NCI-H2029 treated with DMSO at 0.1 percent for 48 hours (cell line): Measurements from ENCODE around the gene UBE2S.
"Not testable (repeated sequence)": the region's sequence is repeated elsewhere in the genome, so short reads cannot be mapped to it uniquely, and the experiment has no call there.

ENCODE experiments used
- DNase-seq: peaks from one replicate; lab custom pipeline; 2025; lab: John Stamatoyannopoulos, UW

Gene UBE2S

GRCh38 chr19:55406091-55406825, 1.3 kb downstream of the UBE2S start:
- DNase-seq, result no peak

GRCh38 chr19:55405638-55406037, 1.9 kb downstream of the UBE2S start:
- no peak for DNase-seq

GRCh38 chr19:55402509-55402908, 5.1 kb downstream of the UBE2S start:
- no peak for DNase-seq

- DNase-seq, result not testable (repeated sequence)
Measured at GRCh38 chr19:55401390-55401789, 6.2 kb downstream of the UBE2S start.

GRCh38 chr19:55400281-55401087, 7.1 kb downstream of the UBE2S start:
- DNase-seq, result no peak

- DNase-seq, result no peak
Measured at GRCh38 chr19:55398200-55398925, 9.2 kb downstream of the UBE2S start.

GRCh38 chr19:55392820-55393761, 14.5 kb downstream of the UBE2S start:
- no peak for DNase-seq

- no peak for DNase-seq
Measured at GRCh38 chr19:55391702-55392615, 15.6 kb downstream of the UBE2S start.

GRCh38 chr19:55391191-55391670, 16.4 kb downstream of the UBE2S start:
- DNase-seq, result no peak

GRCh38 chr19:55390461-55390880, 17.1 kb downstream of the UBE2S start:
- no peak for DNase-seq

- no peak for DNase-seq
Measured at GRCh38 chr19:55389386-55390317, 17.9 kb downstream of the UBE2S start.

GRCh38 chr19:55387736-55388497, 19.7 kb downstream of the UBE2S start:
- no peak for DNase-seq

GRCh38 chr19:55386493-55386971, 21.1 kb downstream of the UBE2S start:
- no peak for DNase-seq

- peak; percentile 97 for DNase-seq
Measured at GRCh38 chr19:55385724-55386492, 21.7 kb downstream of the UBE2S start, which contains the start of gene RPL28. TSS of gene RPL28 (plus strand) at chr19:55385932. CDS start at chr19:55386358, 426 bp downstream.

- DNase-seq, result peak; percentile 97
Measured at GRCh38 chr19:55384920-55385723, 22.5 kb downstream of the UBE2S start.

GRCh38 chr19:55384131-55384919, 23.3 kb downstream of the UBE2S start, which contains the start of gene TMEM238:
TSS of gene TMEM238 (minus strand) at chr19:55384292. CDS start at chr19:55384259, 33 bp downstream.
- DNase-seq, result no peak
